HT1080 (cell line): ENCODE data around the gene FEN1. TPM values are rescaled to one million over a fixed set of nuclear protein-coding genes. Genes with fewer than 3 reads are reported as not detected.

Experiments used
- DNase-seq: peaks from one replicate; pipeline ENCODE4 v3.0.0-alpha.2; 2015; ENCODE audit warnings: low read depth
- total RNA-seq: library from RNA; depleted of rRNA; stranded (reverse); fragments of >200 nt; shearing (Covaris generic); gene quantifications from 2 replicates; pipeline ENCODE4 v1.2.3, GENCODE V29; 2014

Gene FEN1
- total RNA-seq, 1 experiment from 2014 or later = 261 TPM

DNA sequence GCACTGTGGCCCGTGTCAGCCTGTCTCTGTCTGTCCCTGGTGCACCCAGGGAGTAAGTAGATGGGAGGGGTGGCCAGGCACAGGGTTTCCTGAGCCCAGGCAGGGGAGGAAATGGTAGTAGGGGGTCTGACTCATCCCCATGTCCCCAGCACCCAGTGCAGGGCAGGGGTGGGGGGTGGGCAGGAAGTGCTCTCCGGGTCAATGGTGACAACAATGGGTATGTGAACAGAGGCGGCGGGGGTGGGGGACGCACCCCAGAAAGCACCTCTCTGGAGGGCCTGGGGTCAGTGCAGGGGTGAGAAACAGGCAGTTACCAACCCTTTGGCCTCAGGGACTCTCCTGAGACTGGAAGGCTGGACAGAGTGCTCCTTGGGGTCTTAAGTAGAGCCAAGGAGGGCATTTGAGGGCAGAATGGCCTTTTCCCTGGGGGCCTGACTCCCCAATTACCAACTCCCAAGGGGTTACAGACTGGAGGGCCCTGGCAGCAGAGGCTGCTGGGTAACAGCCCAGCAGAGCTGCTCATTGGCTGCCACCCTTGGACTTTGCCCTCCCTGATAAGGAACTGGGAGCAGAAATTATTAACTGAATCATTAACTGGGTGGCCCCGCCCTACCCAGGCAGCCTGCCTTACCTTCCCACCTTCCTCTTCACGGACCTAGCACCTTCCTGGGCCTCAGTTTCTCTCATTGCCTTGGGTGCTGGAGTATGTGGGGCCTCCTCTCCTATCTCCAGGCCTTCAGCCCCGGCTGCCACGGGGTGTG lies 36.1 kb upstream of the FEN1 start:
- DNase-seq = peak; percentile 87

DNA sequence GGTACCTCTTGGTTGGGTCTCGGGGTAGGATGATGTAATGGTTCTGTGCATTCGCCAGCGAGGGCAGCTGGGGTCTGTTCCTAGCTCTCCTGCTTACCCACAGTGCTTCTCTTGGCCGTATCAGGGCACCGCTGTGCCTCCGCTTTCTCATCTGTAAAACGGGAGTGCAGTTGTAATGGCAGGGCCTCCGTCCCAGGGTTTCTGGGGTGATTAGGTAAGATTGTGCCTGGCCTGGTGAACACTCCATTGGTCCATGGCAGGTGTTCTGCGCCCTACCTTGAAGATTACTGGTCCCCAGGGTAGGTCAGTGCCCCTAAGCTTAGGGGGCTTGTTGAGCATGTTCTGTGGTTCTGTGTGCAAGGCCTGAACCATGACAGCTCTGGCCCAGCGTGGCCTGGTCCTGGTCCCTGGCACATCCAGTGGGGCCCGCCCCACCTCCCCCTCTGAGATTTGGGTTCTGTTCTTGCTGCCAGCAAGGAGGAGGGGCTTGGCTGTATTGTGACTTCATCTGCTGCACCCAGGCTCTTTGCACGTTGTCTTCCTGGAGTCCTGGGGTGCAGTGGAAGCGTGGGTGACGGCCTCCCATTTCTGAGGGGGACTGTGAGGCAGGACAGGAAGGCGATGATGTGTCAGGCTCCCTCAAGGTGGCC lies 35.4 kb upstream of the FEN1 start:
- DNase-seq = no peak

DNA sequence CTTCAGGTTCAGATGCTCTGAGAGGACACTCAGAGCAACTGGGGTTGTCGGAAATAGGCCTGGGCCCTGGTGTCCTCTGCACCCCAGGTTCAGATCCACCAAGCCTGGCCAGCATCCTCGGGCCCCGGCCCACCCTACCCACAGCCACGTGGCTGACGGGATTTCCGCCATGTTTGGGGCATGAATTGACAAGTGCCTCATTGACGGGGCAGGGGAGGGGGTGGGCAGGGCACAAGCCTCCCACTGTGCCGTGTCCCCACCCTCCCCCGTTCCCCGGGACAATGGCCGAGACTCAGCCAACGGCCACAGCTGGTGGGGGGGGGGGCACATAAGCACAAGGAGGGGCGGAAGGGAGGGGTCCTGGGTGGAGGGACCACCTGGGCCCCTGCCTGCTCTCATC lies 31.8 kb upstream of the FEN1 start:
- DNase-seq = no peak

DNA sequence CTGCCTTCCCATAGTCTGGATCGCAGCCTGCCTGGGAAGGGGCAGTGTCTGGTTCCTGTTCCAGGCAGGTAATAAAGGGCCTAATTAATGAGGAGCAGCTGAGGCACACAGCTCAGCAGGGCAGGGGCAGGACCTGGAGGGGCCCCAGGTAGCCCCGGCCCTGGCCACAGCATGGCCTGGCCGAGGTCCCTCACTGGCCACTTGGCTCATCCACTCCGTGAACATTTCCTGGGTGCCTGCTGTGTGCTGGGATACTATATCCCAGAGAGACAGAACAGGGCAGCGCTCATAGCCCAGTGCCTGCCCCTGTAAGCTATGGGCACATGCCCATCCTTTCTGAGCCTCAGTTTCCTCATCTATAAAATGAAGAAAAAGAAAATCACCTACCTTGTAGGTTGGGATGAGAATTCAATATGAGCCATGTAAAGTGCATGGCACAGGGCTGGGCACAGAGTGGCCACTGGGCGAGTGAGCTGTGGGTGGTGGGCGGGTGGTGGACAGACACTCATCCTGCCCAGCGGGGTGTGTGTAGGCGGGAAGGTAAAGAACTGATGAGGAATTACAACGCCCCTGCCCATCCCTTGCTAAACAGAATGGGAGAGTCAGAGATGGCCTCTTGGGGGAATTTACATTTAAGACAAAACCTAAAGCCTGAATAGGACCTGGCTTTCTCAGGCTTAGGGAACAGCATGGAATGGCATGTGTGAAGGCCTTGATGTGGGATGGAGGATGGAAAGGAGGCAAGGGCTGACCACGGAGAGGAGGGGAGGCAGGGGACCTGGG lies 31.1 kb upstream of the FEN1 start:
- DNase-seq = no peak

DNA sequence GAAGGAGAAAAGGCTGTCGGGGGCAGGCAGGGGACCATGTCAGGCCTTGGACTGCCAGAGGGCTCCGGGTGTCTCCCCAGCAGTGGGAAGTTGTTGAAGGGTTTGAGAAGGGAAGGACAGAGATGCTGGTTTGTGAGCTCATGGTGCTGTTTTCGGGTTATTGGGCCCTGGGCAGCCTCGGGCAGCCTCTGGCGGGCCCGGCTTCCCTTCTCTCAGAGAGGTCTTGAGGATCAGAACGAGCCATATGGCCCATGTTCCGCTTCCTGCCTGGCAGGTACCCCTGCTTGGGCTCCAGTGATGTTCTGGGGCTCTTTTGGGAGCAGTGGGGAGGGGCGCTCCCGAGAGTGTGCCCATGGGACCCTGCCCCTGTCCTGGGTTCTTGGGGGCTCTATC lies 30.5 kb upstream of the FEN1 start:
- DNase-seq = no peak

DNA sequence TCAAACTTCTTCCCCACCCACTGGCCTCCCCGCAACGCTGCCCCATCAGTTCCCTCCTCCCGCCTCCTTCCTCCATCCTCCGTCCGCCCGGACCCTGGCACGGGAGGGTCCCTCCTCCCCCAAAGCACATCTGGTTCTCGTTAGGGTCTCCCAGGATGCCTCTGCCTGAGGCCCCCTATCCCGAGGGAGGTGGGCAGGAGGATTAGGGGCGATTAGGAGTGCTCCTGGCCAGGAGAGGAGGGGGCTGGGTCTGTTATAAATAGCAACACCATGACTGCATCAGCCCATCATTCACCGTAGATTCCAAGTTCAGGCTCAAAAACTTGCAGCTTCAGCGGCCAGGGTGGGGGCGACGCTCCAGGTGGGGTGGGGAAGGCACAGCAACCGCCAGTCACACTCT lies 29.9 kb upstream of the FEN1 start:
- no peak for DNase-seq

DNA sequence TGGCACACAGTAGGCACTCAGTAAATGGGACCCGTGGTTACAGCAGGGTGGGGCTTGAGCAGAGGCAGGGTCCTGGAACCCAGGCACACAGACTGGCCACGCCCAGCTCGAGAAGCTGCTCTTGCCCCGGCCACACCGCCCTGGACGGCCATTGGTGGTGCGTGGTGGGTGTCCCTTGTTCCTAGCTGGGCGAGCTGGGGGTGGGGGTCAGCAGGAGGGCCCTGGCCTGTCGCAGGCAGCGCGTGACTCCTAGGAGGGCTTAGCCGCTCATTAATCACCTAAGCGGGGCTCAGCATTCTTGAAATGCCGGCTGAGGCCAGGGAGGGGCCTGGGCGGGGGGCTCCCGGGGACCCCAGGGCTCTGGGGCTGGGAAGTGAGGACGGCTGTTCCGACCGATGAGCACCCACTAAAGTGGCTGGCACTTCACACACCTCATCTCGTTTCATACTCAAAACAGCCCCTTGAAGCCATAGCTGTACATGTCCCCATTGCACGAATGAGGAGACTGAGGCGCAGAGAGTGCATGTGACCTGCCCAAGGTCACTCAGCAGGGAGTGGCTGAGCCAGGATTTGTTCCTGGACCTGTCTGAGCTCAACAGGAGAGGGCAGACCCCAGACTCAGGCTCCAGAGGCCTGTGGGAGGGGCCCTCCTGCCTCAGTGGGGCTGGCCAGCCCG lies 28.6 kb upstream of the FEN1 start:
- DNase-seq = no peak

DNA sequence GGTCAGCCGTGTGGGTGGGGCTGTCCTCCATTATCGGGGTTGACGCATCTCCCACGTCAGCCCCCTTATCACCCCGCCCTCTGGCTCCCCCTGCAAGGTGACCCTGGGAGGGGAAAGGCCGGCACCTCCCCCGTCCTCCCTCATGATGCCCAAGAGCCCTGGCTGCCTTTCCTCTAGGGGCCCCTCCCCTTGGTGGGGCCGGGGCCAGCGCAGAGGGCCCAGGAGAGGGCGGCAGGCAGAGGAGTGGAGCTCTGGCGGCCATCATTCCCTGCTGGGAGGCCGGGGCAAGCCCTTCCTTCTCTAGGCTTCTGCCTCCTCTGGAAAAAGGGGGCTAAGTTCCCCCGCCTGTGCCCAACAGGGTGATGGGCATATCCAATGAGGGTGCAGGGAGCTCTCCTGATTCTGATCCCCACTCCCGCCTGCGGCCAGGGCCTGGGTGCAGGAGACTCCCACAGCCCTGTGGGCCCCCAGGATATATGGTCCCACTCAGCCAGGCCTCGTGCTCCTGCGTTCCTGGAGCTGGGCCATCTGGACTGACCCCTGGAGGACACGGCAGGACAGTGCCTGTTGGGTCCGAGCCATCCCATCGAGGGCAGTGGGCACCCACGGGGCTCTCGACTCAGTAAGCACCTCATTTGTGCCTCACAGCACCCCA lies 28.0 kb upstream of the FEN1 start:
- no peak for DNase-seq

DNA sequence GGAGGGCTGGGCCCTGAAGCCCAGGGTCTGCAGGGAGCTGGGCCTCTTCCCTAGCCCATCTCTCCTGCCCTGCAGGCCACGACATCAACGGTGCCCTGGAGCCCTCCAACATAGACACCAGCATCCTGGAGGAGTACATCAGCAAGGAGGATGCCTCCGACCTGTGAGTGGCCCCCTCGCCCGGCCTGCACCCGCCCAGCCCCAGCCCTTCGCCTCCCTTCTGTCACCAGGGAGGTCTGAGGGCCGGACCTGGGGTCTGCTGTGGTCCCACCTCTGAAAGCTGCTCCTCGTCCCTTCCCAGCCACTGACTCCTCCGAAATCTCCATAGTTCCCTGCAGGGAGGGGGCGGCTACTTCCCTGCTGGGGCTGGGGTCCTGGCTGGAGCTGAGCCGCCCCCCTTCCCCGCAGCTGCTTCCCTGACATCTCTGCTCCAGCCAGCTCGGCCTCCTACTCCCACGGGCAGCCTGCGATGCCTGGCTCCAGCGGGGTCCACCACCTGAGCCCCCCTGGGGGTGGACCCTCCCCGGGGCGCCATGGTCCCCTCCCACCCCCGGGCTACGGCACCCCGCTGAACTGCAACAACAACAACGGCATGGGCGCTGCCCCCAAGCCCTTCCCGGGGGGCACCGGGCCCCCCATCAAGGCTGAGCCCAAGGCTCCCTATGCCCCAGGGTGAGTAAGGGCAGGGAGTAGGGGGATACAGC lies 27.0 kb upstream of the FEN1 start:
- DNase-seq = no peak

DNA sequence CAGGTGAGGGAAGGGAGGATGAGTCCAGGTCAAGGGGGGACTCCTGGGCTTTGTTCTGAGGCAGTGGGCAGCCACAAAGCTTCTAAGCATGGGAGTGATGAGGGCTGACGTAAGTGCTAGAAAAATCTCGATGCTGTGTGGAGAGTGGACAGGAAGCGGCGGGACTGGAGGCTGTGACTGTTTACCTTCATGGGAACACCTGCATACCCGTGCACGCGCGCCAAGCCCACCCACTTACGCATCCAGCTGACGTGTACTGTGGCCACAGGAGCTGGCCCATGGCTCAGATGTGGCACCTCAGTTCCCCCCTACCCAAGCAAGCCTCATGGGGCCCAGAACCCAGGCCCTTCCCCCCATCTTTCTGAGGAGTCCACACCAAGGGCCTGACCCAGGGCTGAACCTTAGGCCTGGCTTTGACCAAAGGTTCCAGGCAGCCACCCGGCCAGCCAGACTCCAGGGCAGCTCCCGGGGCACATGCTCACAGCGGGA lies 26.3 kb upstream of the FEN1 start:
- peak; percentile 38 for DNase-seq

DNA sequence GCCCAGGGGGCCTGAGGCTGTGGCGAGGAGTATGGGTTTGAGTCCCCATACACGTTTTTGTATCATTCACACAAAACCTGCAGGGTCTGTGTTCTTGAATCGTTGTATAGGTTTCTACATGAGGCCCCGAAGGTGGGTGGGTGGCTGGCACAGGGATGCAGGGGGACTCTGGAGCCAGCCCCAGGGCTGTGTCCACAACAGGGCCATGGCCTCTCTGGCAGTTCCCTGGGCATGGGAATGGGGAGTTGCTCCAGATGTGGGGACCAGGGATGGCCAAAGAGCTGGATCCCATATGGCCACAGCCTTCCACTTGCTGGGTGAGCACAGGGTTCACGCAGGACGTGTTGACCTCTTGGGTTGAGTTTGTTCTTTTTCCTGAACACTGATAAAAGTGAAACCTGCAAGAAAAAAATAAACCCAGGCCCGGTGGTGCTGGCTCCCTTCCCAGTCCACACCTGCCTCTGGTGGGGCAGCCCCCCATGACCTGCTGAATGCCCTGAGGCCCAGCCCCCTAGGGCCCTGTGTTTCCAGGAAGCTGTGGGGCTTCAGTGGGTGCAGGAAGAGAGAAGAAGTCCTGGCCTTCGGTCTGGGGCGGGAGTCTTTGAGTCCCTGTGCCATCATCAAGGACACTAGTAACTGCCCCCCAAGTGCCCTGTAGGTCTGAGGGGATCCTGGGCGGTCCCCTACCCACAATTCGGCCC lies 24.2 kb upstream of the FEN1 start:
- DNase-seq = no peak

DNA sequence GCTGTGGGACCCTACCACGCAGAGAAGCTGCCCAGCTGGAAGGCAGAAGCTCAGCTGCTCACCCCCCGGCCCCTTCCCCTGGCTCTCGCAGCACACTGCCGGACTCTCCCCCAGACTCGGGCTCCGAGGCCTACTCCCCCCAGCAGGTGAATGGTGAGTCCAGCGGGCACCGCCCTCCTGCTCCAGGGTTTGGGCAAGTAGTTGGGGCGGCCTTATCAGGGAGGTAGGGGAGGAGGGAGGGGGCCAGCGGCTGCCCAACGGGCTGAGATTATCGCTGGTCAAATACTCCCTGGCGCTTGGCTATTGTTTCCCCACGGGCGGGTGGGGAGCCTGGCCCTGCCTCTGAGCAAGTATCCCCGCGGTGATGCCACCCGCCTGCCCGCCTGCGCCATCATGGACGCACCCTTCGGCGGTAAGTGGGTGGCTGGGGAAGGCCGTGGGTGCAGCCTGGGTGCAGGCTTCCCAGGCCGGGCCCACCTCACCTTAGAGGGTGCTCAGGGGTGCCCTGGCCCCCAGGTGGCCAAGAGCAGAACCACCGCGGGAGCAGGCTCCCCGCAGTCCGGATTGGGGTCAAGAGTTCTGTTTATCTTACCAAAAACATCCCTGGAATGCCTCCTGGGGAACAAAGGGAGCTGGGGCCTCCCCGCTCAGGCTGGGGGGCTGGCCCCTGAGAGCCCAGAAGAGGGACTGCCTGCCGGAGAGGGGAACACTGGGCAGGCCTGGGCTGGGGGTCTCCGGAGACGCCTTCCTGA lies 23.4 kb upstream of the FEN1 start:
- DNase-seq = no peak

DNA sequence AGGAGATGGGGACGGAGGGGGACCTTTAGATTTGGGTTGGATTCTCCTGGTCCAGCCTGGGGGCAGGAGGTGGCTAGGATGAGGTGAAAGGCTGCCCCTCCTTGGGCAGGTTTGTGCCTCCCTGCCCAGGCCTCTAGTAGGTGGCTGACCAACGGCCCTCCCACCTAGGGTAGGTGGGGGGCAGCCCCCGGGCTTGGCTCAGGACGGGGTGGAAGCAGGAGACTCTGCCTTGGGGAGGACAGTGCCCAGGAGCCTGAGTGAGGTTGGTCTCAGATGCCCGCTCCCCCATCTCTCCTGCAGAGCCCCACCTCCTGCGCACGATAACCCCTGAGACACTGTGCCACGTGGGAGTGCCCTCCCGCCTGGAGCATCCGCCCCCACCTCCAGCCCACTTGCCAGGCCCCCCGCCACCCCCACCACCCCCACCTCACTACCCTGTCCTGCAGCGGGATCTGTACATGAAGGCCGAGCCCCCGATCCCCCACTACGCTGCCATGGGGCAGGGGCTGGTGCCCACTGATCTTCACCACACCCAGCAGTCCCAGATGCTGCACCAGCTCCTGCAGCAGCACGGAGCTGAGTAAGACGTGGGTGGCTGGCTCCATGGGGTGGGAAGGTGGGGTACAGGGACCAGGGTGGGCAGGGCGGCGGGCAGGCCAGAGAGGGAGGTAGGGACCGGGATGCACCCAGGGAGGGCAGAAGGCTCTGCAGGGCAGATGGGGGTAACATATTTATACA lies 22.6 kb upstream of the FEN1 start:
- no peak for DNase-seq

DNA sequence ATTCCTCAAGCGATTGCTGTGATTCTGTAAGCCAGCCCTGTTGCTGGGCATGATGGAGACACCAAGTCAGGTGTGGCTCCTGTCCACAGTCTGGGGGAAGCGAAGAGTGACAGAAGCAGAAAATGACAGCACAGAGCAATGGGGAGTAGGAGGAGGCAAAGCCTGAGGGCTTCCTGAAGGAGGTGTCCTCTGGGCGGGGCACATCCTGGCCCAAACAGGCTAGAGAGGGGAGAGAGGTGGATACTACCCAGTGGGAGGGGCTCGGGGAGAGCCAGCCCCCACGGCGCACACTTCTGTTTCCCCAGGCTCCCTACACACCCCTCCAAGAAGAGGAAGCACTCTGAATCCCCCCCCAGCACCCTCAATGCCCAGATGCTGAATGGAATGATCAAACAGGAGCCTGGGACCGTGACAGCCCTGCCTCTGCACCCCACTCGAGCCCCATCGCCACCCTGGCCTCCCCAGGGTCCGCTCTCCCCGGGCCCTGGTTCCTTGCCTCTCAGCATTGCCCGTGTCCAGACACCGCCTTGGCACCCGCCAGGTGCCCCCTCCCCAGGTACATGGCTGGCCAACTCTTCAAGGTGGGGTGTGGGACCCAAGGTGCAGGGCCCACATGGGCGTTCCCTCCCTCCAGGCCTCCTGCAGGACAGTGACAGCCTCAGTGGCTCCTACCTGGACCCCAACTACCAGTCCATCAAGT lies 21.4 kb upstream of the FEN1 start:
- DNase-seq = no peak

DNA sequence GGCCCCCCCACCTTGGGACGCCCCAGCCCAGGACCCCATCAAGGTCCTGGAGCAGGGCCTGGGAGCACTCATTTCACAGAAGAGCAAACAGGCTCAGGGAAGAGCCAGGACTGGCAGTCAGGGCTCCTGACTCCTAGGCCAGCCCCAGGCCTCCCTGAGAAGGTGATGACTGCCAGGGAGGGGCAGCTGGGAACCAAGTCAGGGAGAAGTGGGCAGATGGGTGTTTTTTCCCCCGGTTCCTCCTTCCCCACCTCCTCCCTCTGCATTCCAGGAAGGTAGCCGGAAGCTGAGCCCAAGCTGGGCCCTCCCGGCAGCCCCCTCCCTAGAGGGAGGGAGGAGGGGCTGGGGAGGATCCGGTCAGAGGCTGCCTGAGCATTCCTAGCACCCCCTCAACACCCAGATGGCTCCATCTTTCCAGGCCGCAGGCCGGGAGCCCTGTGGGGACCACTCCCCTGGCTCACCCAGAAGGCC lies 20.7 kb upstream of the FEN1 start:
- no peak for DNase-seq

DNA sequence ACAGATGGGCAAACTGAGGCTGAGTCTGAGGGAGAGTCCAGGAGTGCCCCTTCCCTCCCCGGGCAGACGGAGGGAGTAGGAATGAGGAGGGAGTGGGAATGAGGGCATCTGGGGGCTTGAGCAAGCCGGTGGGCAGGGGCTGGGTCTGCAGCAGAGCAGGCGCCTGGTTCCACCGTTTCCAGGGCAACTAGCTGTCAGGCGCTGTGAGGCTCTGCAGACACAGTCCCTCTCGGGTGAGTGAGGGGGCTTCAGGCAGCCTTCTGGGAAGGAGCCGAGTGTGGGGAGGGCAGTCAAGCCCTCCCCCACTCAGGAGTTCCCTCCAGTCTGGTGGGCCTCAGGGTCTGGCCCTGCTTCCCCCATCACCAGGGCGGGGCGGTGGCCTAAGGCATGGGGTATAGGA lies 19.4 kb upstream of the FEN1 start:
- no peak for DNase-seq

DNA sequence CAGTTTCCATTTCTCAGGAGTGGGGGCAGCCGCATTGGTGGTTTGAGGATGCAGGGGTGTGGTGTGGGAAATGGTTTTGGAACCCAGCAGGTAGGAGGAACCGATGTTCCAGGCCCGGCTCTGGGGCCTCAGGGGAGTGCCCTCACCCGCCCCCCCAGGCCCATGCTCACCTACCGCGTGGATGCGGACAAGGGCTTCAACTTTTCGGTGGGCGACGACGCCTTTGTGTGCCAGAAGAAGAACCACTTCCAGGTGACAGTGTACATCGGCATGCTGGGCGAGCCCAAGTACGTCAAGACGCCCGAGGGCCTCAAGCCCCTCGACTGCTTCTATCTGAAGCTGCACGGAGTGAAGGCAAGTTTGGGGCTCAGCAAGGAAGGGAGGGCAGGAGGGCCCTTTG lies 18.9 kb upstream of the FEN1 start:
- no peak for DNase-seq

DNA sequence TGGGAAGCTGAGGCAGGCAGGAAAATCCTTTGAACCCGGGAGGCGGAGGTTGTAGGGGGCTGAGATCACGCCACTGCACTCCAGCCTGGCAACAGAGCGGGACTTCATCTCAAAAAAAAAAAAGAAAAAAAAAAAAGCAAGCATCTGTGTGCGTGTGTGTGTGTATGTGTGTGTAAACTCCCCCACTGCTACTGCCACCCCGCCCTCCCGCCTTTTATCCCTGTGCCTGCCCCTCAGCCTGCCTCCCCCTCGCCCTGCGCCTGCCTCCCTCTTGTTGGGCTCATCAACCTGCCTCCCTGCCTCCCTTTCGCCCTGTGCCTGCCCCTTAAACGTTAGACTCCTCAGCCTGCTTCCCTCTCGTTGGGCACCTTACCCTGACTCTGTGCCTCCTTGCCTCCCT lies 18.3 kb upstream of the FEN1 start:
- DNase-seq = no peak
